Thyroid gland (tissue), 4 donors: Measurements from ENCODE around the gene CTIF.

Source experiments
- POLR2A ChIP-seq, 2 donors: fragments of 450-650 bp; IDR thresholded peaks; one replicate each; pipeline ENCODE4 v1.6.1; 2017; ENCODE audit warnings: antibody characterized with exemption in 2 of 2, mild to moderate bottlenecking in 2 of 2, moderate library complexity in 1 of 2
- TF ChIP-seq, protein P1 (sequence below), 6 experiments: fragments of 200-600 bp in 3 of 6; fragments of 450-650 bp in 3 of 6; sonication (generic) in 3 of 6; IDR thresholded peaks; one replicate each; pipeline ENCODE4 v1.5.1; 2016 to 2019; ENCODE audit warnings: antibody characterized with exemption in 6 of 6, mild to moderate bottlenecking in 2 of 6, inconsistent platforms in 1 of 6, moderate library complexity in 1 of 6

DNA sequence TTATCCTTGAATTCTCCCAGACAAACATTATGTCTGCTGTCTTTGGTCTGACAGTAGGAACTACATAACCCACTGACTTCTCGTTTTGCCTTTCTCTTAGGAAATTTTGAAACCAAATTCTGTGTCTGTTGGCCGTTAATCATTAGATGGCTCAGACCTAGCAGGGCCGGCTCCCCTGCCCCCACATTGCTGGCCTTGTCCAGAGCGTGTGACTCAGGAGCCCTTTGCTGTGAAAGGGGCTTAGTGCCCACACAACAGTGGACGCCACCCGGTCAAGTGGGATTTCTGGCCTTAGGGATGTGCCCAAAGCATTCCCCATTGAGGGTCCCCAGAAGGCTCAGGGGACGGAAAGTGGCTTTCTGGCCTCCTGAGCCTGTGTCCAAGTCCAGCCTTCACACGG, 137.5 kb downstream of the CTIF start:
- TF ChIP-seq, protein P1, sequence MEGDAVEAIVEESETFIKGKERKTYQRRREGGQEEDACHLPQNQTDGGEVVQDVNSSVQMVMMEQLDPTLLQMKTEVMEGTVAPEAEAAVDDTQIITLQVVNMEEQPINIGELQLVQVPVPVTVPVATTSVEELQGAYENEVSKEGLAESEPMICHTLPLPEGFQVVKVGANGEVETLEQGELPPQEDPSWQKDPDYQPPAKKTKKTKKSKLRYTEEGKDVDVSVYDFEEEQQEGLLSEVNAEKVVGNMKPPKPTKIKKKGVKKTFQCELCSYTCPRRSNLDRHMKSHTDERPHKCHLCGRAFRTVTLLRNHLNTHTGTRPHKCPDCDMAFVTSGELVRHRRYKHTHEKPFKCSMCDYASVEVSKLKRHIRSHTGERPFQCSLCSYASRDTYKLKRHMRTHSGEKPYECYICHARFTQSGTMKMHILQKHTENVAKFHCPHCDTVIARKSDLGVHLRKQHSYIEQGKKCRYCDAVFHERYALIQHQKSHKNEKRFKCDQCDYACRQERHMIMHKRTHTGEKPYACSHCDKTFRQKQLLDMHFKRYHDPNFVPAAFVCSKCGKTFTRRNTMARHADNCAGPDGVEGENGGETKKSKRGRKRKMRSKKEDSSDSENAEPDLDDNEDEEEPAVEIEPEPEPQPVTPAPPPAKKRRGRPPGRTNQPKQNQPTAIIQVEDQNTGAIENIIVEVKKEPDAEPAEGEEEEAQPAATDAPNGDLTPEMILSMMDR (IDR thresholded peaks at IDR 0.05): no peak
- TF ChIP-seq POLR2A (IDR thresholded peaks at IDR 0.05): no peak
